Measurements from ENCODE around the gene SIRPA. TPM values are rescaled to one million over a fixed set of nuclear protein-coding genes. Genes with fewer than 3 reads are reported as not detected.

The SIRPA gene
- total RNA-seq, 1 donor from 2014 or later: 35.5 TPM

GRCh38 chr20:1846876-1847275 is 48.3 kb upstream of the SIRPA start:
- Histone ChIP-seq H3K9me3 (ENCODE audit: insufficient read depth, low read depth, low read length) (no peaks in the 10 kb centered on the region), H4K20me1 (ENCODE audit: insufficient read depth, low read length) (no peaks in the 10 kb centered on the region), H3K27me3 (ENCODE audit: insufficient read depth, low read length) (peaks cover 4% of the 10 kb centered on the region), H3K9ac (ENCODE audit: low read length) (no peak overlapping the region), H3K27ac (ENCODE audit: low read depth, low read length) (no peak overlapping the region), H2AFZ (ENCODE audit: low read depth, low read length) (no peak overlapping the region), H3K4me1 (ENCODE audit: insufficient read depth, low read length) (no peaks in the 10 kb centered on the region), H3K4me2 (ENCODE audit: low read length) (no peak overlapping the region), H3K36me3 (ENCODE audit: insufficient read depth, low read length) (no peaks in the 10 kb centered on the region), H3K4me3 (ENCODE audit: insufficient read depth, low read depth, low read length) (no peak overlapping the region), H3K79me2 (ENCODE audit: insufficient read depth, low read length) (no peaks in the 10 kb centered on the region)
- Mint-ChIP-seq H3K36me3 (ENCODE audit: low read depth, unreplicated experiment) (no peaks in the 10 kb centered on the region), H3K27ac (ENCODE audit: unreplicated experiment) (no peak overlapping the region), H3K4me1 (ENCODE audit: low read depth, unreplicated experiment) (peaks cover 4% of the 10 kb centered on the region), H3K4me3 (ENCODE audit: unreplicated experiment) (no peak overlapping the region), H3K27me3 (ENCODE audit: low read depth, unreplicated experiment) (peaks cover 6% of the 10 kb centered on the region), H3K9me3 (ENCODE audit: unreplicated experiment) (peaks cover 6% of the 10 kb centered on the region)
- FAIRE-seq (no peak), DNase-seq (ENCODE audit: low read depth) (no peak)
- no peak for TF ChIP-seq EZH2 (IDR thresholded peaks at IDR 0.05; ENCODE audit: insufficient read depth, low read length)
- TF ChIP-seq, protein P1, sequence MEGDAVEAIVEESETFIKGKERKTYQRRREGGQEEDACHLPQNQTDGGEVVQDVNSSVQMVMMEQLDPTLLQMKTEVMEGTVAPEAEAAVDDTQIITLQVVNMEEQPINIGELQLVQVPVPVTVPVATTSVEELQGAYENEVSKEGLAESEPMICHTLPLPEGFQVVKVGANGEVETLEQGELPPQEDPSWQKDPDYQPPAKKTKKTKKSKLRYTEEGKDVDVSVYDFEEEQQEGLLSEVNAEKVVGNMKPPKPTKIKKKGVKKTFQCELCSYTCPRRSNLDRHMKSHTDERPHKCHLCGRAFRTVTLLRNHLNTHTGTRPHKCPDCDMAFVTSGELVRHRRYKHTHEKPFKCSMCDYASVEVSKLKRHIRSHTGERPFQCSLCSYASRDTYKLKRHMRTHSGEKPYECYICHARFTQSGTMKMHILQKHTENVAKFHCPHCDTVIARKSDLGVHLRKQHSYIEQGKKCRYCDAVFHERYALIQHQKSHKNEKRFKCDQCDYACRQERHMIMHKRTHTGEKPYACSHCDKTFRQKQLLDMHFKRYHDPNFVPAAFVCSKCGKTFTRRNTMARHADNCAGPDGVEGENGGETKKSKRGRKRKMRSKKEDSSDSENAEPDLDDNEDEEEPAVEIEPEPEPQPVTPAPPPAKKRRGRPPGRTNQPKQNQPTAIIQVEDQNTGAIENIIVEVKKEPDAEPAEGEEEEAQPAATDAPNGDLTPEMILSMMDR (IDR thresholded peaks at IDR 0.05; ENCODE audit: insufficient read depth, low read depth, low read length): no peak

DNA sequence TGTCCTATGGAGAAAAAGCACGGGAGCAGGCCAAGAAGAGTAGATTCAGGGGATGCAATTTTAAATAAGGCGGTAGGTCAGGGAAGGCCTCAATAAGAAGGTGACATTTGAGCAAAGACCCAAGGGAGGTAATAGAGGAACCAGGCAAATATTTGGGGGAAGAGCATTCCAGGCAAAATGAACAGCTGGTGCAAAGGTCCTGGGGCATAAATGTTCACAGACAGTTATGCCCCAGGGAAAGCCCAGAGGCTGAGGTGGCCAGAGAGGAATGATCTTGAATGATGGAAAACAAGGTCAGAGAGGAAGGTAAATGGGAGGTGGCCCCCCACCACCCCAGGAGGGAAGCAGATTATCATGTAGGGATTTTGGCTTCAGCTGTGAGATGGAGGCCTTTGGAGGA is 47.4 kb upstream of the SIRPA start:
- H3K4me3 ChIP-seq (ENCODE audit: insufficient read depth, low read depth, low read length): no peak overlapping the region

DNA sequence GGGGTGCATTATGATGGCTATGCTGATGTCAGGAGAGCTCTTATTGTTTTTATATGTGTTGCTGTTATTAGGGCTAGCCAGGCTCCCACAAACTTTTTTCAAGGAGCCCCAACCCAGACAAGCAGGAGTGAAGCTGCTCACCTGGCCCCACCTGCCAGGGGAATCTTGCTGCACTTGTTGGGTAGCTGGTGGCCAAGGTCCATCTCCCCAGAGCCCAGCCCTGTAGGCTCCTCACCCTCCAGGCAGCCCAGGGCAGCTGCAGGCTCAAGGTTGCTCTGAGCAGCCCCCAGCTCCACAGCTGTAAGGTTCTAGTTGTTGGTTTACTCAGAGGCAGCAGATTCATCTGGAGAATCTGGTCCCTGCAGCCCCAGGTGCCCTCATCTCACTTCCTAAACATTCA is 46.8 kb upstream of the SIRPA start:
- TF ChIP-seq, protein P1 (IDR thresholded peaks at IDR 0.05; ENCODE audit: insufficient read depth, low read depth, low read length): no peak
- TF ChIP-seq EZH2 (IDR thresholded peaks at IDR 0.05; ENCODE audit: insufficient read depth, low read length): no peak
- no peak for DNase-seq (ENCODE audit: low read depth)
- no peaks in the 10 kb centered on the region for H3K79me2 ChIP-seq (ENCODE audit: insufficient read depth, low read length)
- Mint-ChIP-seq H3K27ac (ENCODE audit: unreplicated experiment) (no peak overlapping the region), H3K9me3 (ENCODE audit: unreplicated experiment) (peaks cover 6% of the 10 kb centered on the region), H3K4me1 (ENCODE audit: low read depth, unreplicated experiment) (no peaks in the 10 kb centered on the region), H3K4me3 (ENCODE audit: unreplicated experiment) (no peak overlapping the region), H3K36me3 (ENCODE audit: low read depth, unreplicated experiment) (no peaks in the 10 kb centered on the region), H3K27me3 (ENCODE audit: low read depth, unreplicated experiment) (peaks cover 5% of the 10 kb centered on the region)
- no peaks in the 10 kb centered on the region for H4K20me1 ChIP-seq (ENCODE audit: insufficient read depth, low read length)
- FAIRE-seq: no peak
- H3K4me2 ChIP-seq (ENCODE audit: low read length): no peak overlapping the region
- H3K27me3 ChIP-seq (ENCODE audit: insufficient read depth, low read length): peaks cover 4% of the 10 kb centered on the region
- H2AFZ ChIP-seq (ENCODE audit: low read depth, low read length): no peak overlapping the region
- no peak overlapping the region for H3K27ac ChIP-seq (ENCODE audit: low read depth, low read length)
- H3K4me3 ChIP-seq (ENCODE audit: insufficient read depth, low read depth, low read length): no peak overlapping the region
- no peaks in the 10 kb centered on the region for H3K9me3 ChIP-seq (ENCODE audit: insufficient read depth, low read depth, low read length)
- H3K4me1 ChIP-seq (ENCODE audit: insufficient read depth, low read length): no peaks in the 10 kb centered on the region
- H3K9ac ChIP-seq (ENCODE audit: low read length): no peak overlapping the region
- no peaks in the 10 kb centered on the region for H3K36me3 ChIP-seq (ENCODE audit: insufficient read depth, low read length)

More for the DNA sequence above, 47.4 kb upstream of the SIRPA start:
- no peak overlapping the region for H2AFZ ChIP-seq (ENCODE audit: low read depth, low read length)
- no peaks in the 10 kb centered on the region for H3K9me3 ChIP-seq (ENCODE audit: insufficient read depth, low read depth, low read length)
- H3K4me1 ChIP-seq (ENCODE audit: insufficient read depth, low read length): no peaks in the 10 kb centered on the region
- no peak for FAIRE-seq
- H3K27ac ChIP-seq (ENCODE audit: low read depth, low read length): no peak overlapping the region
- no peaks in the 10 kb centered on the region for H3K36me3 Mint-ChIP-seq (ENCODE audit: low read depth, unreplicated experiment)
- H3K27ac Mint-ChIP-seq (ENCODE audit: unreplicated experiment): no peak overlapping the region
- H3K4me1 Mint-ChIP-seq (ENCODE audit: low read depth, unreplicated experiment): no peaks in the 10 kb centered on the region
- H3K4me2 ChIP-seq (ENCODE audit: low read length): no peak overlapping the region
- H3K9me3 Mint-ChIP-seq (ENCODE audit: unreplicated experiment): peaks cover 6% of the 10 kb centered on the region
- DNase-seq (ENCODE audit: low read depth): no peak
- H3K4me3 Mint-ChIP-seq (ENCODE audit: unreplicated experiment): no peak overlapping the region
- H4K20me1 ChIP-seq (ENCODE audit: insufficient read depth, low read length): no peaks in the 10 kb centered on the region
- peaks cover 4% of the 10 kb centered on the region for H3K27me3 ChIP-seq (ENCODE audit: insufficient read depth, low read length)
- H3K9ac ChIP-seq (ENCODE audit: low read length): no peak overlapping the region
- H3K36me3 ChIP-seq (ENCODE audit: insufficient read depth, low read length): no peaks in the 10 kb centered on the region
- peaks cover 6% of the 10 kb centered on the region for H3K27me3 Mint-ChIP-seq (ENCODE audit: low read depth, unreplicated experiment)
- TF ChIP-seq EZH2 (IDR thresholded peaks at IDR 0.05; ENCODE audit: insufficient read depth, low read length): no peak
- TF ChIP-seq, protein P1 (IDR thresholded peaks at IDR 0.05; ENCODE audit: insufficient read depth, low read depth, low read length): no peak
- no peaks in the 10 kb centered on the region for H3K79me2 ChIP-seq (ENCODE audit: insufficient read depth, low read length)
